HG02678 (cell line): Measurements from ENCODE around the gene GAS2L1.

ENCODE experiments used
- ATAC-seq: cut with Tn5 transposase; IDR thresholded peaks from one replicate; pipeline ENCODE4 v1.9.1; 2021; ENCODE audit warnings: mild to moderate bottlenecking, moderate library complexity; ENCODE audit not compliant: unreplicated experiment

Gene GAS2L1

GRCh38 chr22:29275167-29275566 is 31.3 kb upstream of the GAS2L1 start:
- ATAC-seq = no peak

DNA sequence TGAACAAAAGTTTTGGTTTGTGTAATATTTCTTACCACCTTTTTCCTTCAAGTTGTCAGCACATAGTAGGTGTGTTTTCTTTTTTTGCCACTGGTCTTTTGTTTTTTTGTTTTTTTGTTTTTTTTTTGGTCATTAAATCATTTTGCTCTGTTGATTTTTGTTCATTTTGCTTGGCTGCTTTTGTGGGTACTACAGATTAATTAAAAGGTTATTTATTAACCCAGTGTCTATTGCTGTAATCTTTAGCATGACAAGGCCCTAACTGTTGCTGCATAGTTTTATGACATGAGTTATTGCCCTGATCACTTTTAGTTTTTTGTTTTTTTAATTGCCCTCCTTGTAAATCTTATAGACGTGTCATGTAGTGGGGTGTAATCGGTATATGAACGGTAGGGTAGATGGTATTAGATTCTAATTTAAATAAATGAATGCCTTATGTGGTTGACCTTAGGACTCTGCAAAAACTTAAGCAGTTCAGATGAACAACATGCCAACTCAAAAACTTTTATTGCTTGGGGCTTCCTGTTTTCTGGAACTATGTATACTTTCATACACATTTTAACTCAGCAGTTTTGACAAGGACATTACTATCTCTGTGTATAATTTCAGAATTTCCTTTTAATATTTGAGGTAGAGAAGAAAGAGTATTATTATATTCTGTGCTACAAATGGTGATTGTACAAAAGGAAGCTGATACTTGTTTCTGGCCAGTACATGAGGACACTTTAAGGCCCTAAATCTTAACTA is 30.5 kb upstream of the GAS2L1 start:
- no peak for ATAC-seq

DNA sequence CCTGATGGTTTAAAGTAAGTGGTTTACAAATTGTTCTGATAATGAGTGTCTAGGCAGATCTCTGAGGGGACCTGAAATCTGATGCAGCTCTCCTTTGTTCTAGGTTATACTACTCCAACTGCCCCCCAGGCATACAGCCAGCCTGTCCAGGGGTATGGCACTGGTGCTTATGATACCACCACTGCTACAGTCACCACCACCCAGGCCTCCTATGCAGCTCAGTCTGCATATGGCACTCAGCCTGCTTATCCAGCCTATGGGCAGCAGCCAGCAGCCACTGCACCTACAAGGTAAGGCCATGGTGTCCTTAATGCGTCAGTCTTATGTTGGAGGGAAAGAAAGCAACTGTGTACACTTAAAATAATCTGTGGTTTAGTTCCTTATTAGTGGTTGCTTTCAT is 28.5 kb upstream of the GAS2L1 start:
- ATAC-seq = no peak

- no peak for ATAC-seq
Measured at GRCh38 chr22:29284196-29284595, 22.3 kb upstream of the GAS2L1 start.

- ATAC-seq = no peak
Measured at GRCh38 chr22:29288837-29289236, 17.6 kb upstream of the GAS2L1 start.

DNA sequence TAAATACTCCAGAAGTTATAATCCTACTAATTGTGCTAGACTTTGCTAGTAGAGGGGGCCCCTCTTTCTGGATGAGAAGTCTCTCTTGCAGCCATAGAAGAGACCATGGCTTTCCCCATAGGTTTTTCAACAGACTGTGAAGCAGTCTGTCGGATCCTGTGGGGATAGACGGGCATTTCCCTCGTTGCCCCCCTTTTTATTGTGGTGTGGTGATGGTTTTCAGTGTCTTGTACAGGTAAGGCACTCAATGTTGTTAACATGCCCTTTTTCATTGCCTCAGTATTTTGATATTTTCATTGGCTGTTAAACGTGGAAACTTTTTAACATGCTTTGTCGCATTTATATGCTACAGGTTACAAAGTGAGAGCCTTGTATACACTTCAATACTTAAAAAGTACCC is 16.4 kb upstream of the GAS2L1 start:
- ATAC-seq = no peak

GRCh38 chr22:29291215-29291614 is 15.2 kb upstream of the GAS2L1 start:
- ATAC-seq = no peak

DNA sequence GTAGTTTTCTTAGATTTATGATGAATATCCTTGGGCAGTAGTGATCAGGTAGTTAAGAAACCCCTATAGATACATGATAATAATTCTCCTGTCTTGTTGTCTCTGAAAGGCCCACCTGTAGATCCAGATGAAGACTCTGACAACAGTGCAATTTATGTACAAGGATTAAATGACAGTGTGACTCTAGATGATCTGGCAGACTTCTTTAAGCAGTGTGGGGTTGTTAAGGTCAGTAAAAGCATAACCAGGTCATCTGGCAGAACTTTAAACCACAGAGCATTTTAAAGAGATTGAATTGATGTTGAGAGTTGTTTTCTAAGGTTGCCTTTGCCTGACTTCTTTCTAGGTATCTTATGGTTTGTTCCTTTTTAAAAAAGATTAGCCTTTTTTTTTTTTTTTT is 14.1 kb upstream of the GAS2L1 start:
- ATAC-seq = no peak

DNA sequence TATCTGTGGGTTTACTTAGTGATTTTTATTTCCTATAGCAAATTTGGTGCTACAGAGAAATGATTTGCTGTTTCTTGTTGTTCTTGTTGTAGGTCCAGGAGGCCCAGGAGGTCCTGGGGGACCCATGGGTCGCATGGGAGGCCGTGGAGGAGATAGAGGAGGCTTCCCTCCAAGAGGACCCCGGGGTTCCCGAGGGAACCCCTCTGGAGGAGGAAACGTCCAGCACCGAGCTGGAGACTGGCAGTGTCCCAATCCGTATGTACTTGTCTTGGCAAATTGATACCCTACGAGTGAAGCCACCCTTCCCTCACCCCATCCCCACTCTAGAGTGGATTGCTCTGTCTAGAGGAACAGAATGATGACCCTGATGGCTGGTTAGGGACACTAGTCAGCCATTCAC is 7.8 kb upstream of the GAS2L1 start:
- ATAC-seq = no peak

- ATAC-seq = no peak
Measured at GRCh38 chr22:29299136-29299900, 7.1 kb upstream of the GAS2L1 start.

GRCh38 chr22:29300467-29300806 is 6.0 kb upstream of the GAS2L1 start:
- ATAC-seq = no peak

GRCh38 chr22:29300807-29301601 is 5.4 kb upstream of the GAS2L1 start:
- ATAC-seq = no peak

- no peak for ATAC-seq
Measured at GRCh38 chr22:29301716-29302401, 4.6 kb upstream of the GAS2L1 start.

GRCh38 chr22:29302402-29302680 is 4.1 kb upstream of the GAS2L1 start:
- ATAC-seq = no peak

GRCh38 chr22:29302681-29303465 is 3.6 kb upstream of the GAS2L1 start:
- no peak for ATAC-seq

GRCh38 chr22:29305836-29306174 is 645 bp upstream of the GAS2L1 start:
- ATAC-seq = no peak

DNA sequence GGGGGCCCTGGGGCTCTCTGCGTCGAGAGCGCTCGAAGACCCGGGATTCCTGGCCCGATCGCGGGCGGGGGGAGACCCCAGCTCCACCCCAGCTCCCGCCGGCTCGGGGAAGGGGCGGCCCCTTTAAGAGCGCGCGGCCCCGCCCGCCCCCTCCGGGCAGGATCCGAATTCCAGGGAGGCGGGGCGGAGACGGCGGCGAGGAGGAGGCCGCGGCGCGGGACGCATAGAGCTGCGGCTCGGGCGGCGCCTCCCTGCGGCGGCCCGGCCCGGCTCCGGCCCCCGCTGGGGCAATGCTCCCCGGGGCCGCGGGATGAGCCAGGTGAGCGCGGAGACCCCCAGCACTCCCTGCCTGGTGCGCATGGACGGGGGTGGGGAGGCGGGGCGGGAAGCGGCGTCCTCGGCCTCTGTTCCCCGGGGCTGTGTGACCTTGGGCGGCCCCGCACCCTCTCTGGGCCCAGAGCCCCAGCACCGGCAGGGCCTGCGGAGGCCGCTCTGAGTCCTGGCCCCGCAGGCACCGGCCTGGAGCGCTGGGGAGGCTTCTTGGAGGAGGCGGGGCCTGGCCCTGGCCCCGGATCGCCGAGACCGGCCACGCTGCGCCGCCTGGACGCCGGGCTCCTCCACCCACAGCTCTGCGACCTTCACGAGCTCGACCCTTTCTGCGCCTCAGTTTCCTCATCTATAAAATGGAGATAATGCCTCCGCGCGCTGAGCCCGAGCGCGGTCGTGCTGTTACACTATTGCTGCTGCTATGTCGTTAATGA is 565 bp downstream of the GAS2L1 start:
- ATAC-seq = no peak

GRCh38 chr22:29307596-29308147 is 1.2 kb downstream of the GAS2L1 start:
- no peak for ATAC-seq

DNA sequence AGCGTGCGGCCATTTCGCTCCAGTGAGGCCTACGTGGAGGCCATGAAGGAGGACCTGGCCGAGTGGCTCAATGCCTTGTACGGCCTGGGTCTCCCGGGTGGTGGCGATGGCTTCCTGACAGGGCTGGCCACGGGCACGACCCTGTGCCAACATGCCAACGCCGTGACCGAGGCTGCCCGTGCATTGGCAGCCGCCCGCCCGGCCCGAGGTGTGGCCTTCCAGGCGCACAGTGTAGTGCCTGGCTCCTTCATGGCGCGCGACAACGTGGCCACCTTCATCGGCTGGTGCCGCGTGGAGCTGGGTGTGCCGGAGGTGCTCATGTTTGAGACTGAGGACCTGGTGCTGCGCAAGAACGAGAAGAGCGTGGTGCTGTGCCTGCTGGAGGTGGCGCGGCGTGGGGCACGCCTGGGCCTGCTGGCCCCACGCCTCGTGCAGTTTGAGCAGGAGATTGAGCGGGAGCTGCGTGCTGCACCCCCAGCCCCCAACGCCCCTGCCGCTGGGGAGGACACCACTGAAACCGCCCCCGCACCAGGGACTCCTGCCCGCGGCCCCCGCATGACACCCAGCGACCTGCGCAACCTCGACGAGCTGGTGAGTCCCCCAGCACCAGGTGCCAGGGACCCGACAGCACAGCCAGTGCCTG is 1.8 kb downstream of the GAS2L1 start:
- ATAC-seq = no peak
